G401.6 (cell line): ENCODE results near the gene MYO1E.
"Not testable (repeated sequence)": the region's sequence is repeated elsewhere in the genome, so short reads cannot be mapped to it uniquely, and the experiment has no call there.

ENCODE experiments used
- FAIRE-seq: peaks from 2 replicates; lab custom pipeline; 2012; peaks lifted over from hg19 to GRCh38; lab: Jason Lieb, UNC

MYO1E gene

DNA sequence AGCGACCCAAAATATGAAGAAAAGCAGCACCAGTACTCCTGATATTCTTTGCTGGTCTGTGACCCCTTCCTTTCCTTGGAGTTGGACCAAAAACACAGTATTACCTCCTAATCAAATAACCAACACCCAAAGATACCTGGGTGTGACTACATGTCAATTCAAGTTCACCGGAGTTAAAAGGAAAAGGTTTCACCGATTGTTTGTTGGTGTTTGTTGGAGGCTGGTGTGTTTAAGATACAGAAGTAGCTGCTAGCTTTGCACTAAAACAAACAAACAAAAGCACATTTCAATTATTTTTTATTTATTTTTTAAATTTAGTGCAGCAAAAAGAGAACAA, 81.5 kb downstream of the MYO1E start:
- no peak for FAIRE-seq

DNA sequence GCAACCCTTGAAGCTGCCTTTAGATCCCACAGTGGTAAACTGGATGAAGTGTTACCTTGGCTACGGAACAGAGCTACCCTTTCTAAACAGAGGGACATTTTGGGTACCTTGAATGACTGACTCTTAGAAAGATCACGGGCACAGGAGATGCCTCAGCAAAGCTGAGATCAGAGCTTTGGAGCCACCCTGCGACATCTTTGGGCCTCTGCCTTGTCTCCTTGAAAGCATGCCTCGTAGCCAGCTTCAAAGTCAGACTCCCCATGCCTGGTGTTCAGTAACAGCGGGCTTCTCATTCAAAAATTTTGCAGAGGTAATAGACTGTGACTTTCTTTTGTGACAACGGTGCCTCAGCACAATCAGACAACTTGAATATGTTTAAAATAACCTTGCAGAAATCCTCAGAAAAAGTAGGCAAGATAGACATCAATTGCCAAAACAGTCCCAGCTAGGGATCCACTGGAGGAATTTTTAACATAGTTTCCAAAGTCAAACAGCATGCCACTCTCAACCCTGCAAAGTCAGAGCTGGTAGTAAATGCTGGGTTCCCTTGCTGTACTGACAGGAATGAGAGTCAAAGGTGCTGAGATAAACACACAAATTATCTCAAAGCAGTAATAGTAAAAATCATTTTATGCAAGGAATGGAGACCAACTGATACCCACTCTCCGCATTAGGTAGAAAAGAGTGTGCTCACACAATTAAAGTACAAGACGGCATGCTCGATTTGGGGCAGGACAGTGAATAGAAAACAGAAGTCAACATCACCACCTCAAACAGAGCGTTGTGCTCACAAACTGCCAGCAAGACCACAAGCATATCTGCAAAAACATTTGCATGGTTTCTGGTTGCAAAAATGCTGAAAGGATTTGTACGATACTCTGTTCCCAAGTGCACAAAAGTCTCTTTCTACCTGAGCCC, 82.1 kb downstream of the MYO1E start:
- no peak for FAIRE-seq

DNA sequence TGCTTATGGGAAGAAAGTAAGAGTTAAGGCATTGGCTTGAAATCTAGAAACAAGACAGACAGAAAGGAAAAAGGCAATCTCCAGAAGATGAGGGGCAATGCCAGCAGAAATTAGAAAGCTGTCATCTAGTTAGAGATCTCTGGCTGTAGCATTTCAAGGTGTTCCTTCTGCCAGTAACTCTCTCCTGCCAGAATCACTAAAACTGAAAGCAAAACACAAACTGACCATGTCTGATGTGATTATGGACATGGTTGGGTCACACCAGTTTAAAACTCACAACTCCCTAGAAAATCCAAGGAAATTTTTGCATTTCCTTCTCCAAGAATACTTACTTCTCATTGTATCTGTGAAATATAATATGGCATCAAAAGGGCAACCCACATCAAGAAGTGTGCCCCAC, 83.1 kb downstream of the MYO1E start:
- FAIRE-seq: no peak

DNA sequence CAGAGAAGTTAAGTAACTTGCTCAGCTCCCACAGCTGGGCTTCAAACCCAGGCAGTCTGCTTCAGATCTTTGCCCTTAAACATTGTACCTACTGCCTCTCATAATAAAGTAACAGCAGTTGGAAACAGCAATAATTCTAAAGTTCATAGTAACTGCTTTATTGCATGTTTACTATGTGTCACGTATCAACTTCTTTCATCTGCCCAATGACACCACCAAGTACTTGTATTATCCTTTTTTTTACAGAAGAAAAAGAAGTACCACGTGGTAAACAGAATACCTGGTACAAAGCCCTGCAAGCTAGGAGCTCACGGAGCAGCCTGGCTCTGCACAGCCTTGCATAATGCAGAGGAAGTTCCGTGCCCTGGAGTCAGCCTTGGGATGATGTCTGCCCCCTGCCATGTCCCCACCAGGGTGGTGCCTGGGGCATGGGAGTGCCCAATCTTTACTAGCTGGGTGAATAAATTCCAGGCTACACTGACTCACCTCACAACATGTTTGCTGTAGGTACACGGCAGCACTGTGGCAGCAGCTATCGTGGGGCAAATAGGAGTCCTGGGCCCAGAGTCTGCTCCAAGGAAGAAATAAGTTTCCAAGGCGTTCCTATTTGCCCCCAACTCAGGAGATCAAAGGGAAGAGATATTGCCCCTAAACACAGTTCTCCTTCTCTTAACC, 88.8 kb downstream of the MYO1E start:
- FAIRE-seq: no peak

DNA sequence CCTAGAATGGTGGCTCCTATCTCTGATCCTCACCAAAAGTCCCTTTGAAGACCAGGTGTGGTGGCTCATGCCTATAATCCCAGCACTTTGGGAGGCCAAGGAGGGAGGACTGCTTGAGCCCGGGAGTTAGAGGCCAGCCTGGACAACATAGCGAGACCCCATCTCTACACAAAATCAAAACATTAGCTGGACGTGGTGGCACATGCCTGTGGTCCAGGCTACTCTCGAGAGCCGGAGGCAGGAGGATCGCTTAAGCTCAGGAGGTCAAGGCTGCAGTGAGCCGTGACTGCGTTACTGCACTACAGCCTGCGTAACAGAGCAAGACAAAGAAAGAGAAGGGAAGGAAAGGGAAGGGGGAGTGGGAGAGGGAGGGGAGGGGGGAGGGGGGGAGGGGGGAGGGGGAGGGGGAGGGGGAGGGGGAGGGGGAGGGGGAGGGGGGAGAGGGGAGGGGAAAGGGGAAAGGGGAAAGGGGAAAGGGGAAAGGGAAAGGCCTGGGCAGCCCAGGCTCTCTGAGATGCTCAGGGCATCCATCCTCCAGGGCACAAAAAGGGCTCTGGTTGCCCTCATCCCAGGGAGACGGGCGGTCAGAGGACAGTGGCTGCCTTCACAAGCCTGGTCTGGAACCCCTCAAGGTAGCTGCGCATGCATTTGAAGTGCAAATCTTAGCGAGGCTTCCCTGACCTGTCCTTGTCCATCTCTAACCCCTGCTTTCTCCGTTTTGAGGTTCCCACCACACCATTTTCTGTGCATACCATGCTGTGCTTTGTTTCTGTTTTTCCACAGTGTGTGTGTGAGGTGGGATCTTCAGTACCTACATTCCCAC, 89.9 kb downstream of the MYO1E start:
- FAIRE-seq: no peak

DNA sequence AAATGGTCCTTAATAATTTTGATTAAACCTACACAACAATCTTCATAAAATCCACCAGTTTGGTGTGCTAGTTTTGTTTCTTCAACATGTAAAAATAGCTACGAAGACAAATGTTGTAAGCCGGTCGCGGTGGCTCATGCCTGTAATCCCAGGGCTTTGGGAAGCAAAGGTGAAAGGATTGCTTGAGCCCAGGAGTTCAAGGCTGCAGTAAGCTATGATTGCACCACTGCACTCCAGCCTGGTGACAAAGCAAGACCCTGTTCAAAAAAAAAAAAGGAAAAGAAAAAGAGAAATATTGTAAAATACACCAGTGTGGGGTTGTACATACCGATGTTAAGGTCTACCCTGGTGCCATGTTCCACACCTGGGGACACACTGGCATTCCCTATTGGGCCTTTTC, 91.0 kb downstream of the MYO1E start:
- no peak for FAIRE-seq

DNA sequence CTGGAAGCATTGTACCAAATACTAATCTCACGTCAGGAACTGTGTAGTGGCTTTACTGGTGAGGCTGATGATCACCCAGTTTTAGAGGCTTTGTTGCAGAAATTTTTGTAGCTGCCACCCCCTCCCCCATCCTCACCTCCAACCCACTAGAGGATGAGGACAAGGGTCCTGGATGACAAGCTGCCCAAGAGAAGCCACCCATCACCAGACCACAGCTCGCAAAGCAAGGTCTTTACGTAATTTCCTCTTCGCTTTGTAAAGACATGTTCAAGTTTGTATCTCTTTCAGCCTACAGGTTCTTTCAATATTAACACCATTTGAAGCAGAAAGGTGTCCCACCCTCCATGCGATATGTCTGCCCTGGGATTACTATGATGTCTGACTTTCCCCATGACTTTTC, 91.8 kb downstream of the MYO1E start:
- FAIRE-seq: no peak

DNA sequence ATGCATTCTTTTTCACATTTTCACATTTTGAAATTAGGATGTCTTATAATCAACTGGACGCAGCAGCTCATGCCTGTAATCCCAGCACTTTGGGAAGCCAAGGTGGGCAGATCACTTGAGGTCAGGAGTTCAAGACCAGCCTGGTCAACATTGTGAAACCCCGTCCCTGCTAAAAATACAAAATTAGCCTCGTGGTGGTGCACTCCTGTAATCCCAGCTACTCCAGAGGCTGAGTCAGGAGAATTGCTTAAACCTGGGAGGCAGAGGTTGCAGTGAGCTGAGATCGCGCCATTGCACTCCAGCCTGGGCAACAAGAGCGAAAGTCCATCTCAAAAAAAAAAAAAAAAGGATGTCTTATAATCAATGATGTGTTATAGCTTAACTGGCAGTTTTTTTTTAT, 92.4 kb downstream of the MYO1E start:
- not testable (repeated sequence) for FAIRE-seq

DNA sequence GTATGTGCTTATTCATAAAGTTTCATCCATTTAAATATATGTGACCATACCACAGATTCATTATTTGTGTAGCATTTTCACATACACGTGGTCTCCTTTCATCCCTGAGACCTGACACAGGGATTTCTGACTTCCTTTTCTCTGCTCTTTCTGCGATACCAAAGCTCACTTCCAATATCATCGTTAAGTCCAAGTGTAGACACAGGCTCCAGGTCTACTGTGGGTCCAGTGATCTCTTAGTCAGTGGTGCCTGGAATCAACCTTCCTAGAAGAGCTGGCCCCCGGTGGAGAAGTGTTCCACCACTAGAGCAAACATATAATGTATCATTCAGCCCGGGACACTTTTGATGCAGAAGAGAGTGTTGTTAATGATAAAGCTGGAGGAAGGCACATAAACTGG, 93.6 kb downstream of the MYO1E start:
- no peak for FAIRE-seq

DNA sequence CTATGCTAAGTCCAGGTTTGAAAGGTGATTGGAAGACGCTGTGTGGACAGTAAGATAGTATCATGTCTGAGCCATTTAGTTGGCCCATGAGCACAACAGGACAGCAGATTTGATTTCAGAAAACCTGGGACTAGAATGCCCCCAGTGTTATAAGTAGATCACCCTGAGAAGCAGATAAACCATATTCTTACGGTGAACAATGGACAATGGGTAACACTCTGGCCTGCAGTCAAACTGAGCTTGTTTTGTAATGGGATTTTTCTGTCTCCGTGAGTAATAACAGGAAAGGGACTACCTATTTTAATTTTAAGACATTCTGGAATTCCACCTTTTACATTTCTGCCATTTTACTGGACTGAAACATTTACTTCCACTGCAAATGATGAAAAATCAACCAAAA, 94.6 kb downstream of the MYO1E start:
- FAIRE-seq: no peak

DNA sequence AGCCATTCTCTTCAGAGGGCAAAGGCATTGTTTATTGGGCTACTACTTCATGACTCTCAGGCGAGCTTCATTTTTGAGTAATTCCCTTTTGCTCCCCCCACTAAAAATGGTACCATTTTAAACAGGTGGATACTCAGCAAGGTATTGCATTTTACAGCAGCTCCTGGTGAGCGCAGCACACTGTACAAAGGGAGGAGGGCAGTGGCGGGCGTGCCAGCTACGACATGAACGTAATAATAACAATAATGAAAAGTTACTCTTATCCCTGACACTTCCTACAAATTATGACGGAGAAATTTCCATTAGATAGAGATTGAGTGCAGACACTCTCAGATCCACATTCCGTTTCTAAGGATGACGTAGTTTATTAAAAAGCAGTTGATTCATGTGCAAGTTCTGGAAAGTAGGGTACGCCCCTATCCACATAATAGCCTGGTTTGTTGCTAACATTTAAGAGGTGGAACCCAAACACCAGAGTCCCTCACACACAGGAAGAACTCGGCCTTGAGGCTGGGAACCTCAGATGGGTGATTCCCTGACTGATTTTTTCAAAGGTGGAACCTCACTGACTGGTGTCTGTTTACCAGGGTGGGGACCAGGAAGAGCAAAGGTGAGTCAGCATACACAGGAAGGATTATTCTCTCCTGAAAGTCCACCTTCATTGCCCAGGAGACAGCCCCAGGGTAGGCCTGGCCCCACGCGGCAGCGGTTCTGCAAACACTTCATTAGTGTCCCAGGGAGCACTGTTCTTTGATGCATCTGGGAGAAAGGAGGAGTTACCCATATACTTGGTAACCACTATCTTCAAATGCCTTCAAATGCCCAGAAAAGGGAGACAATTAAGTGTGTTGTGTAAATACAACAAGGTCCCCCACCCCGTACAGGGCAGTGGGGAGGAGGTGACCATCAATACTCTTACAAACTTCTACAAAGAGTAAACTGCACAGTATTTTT, 96.2 kb downstream of the MYO1E start:
- FAIRE-seq: no peak

DNA sequence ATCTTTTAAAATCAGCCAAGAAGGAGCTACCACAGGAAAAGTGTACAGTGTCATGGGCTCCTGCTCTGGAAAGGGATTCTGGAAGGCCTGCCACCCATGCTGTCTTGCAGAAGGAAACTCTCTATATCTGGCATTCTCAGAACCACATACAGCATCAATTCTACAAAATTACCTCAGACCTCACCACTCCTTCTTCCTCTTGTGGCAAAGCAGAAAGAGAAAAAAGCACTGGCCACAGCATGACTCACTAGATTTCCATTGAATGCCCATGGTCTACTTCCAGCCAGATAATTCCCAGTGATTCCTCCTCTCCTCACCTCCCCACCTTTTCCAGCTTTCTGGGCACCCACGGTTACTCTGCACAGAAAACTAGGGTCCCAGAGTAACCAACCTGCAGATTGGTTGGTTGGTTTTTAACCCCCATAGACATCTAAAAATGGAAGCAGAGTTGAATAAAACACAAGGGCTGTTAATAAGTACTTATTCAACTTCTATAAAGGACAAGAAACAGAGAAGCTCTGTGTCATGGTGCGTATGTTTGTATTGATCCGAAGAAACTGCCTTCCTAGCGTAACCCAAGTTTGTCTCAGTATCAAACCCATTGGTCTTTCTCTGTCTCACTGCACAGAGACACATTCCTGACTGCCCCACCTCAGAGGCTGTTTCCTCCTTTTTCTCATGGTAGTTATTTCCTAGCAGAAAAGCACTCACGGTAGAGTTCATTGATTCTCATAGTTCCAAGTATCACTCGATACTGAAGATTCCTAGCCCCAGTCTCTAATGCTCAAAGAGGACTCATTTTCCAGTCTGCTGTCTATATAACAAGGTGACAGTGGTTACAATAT, 98.3 kb downstream of the MYO1E start:
- no peak for FAIRE-seq

DNA sequence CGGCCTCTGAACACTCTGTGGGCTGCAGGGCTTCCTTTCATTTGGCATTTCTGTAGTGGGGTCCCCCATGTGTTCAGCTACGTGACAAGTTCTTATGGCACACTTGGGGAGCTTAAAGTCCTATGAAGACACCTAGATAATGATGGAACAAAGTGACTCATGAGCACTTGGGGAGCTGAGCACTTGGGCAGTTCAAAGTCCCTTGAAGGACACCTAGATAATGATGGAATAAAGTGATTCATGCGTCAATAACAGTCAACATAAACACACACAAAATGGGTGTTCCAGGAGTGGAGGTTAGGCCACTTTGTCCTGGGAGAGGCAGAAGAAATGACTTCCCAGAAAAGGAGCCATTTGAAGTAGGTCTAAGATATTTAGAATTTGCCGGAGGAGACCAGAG, 99.4 kb downstream of the MYO1E start:
- FAIRE-seq: no peak

DNA sequence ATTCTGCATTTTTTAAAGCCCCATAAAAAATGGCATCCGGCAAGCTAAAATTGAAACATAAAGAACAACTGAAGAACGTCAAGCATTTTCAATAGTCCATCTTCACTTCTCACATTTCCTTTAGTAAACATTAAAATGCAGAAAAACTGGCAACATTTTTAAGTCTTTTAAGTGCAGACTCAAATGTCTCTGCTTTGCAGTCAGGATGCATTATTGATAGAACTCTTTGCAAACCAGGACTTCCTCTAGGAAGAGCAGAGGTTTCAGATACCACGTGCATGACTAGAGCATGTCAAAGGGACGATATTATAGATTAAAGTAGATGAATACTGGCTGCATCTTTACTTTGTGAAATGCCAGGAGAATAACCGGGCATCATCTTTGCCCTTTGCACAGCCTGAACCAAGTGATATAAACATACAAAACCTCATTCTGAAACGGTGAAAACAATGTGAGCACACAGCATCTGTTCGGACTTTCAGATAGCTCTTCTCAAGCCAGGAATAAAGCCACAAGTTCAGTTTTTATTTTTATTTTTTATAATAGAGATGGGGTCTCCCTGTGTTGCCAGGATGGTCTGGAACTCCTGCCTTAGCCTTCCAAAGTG, 101.0 kb downstream of the MYO1E start:
- no peak for FAIRE-seq

DNA sequence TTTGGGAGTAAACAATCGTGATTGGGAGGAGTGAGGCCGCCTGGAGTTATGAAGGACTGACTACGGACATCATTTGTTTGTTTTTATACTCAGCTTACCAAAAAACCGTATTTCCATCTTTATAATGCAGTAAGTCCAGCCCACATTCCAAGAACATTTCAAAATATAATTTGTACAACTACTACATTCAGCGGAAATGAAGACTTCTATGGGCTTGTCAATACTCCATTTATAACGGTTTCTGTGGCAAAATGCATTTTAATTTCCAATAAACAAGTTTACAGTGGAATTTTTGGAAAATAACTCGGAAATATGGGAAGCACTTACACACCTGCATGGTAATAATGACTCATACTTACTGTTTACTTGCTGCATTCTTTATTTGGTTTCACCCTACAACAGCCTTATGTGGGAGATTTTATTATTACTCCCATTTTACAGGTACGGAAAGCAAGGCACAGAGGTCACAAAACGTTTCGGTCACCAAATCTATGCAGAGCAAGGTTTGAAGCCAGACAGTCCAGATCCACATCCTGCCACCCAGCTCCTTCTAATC, 103.7 kb downstream of the MYO1E start:
- no peak for FAIRE-seq

DNA sequence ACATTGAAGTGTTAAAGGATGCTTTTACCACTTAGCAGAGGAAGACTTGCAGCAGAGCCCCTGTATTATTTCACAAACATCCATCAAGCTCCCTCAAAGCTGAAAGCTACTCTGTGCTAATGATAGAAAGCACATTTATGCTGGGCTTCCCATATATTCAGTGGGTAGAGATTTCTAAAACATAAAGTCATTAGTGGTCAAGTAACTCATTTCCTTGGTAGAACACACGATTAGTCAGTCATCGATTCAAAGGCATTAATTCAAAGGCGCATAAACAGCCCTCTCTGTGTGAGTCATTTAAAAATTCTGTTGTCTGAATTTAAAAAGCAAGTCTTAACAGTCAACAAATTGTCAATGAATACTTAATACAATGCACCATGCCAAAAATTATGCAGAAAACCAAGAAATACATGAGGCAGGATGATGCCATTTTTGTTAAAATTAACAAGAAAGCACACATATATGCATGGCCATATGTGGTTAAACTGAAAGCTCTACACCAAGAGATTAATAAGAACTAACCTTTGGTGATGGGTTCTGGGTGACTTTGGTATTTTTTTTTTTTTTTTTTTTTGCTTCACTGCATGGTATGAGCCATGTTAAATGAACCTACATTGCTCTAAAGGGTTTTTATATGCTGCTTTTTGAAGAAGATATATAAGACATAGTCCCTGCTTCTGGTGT, 104.4 kb downstream of the MYO1E start:
- no peak for FAIRE-seq

DNA sequence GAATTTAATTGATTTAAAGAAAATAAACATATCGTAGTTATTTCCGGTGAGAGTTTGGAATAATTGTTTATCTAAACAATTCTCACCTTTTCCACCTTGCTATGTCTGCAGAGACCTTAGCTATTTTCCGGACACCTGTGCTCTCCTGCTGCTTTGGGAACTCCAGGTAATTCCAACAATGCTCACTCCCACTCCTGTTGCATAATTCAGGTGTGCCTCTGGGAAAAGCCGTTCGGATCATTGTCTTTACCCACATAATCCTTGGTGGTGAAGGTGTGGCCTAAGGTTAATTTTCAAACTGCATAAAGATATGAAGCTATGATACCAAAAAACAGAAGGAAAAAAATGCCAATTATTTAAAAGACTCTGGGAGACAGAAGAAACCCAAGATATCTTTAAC, 106.6 kb downstream of the MYO1E start:
- FAIRE-seq: no peak

DNA sequence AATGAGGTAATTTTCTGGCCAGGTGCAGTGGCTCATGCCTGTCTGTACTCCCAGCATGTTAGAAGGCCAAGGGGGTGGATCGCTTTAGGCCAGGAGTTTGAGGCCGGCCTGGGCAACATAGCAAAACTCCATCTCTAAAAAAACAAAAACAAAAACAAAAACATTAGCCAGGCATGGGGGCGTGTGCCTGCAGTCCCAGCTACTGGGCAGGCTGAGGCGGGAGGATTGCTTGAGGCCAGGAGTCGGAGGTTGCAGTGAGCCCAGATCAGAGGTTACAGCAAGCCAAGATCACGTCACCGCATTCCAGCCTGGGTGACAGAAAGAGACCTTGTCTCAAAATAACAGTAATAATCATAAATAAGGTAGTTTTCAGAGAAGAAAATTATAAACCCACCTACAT, 110.4 kb downstream of the MYO1E start:
- no peak for FAIRE-seq

DNA sequence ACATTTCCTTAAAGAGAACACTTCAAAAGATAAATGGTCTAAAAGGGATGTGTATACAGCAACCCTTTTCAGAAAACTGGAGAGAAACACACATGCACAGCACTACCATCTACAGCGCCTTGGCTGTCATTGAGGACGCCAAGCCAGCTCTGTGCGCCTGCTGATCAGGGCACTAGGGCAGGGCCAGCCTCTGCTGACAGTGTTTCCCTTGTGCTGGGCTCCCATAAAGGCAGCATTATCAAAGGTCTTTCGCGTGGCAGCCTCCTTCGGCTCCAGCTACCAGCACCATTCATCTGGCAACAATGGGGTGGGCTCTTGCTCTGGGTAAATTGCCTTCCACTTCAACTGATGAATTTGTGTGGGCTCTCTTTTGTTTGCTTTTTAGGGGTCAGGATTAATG, 112.6 kb downstream of the MYO1E start:
- FAIRE-seq: no peak
